ENCODE measurements around the gene BACH1. TPM values are rescaled to one million over a fixed set of nuclear protein-coding genes. Genes with fewer than 3 reads are reported as not detected.

Gene BACH1
- total and polyA plus RNA-seq, 10 of the 15 experiments (the other 5 are each of a cell fraction or from before 2014, with no cell fraction given), result 3.2 to 25.7 (median 10.5) TPM

DNA sequence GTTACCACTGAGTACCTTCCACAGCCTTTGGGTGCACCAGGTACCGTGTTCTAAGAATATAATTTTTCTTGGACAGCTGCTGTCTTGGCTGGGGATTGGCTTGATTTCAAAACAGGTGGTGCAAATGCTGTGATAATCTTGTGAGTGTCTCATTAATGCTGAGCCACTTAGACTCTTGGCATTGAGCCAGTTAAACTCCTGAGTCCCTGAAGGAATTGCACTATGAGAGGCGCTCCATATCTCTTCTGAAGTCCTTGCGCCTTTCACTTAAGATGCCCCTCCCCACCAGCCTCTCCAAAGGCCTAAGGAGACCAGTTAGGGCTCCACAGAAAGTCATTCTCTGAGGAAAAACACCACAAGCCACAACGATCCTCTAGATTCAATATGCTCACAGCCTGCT, 51.0 kb downstream of the BACH1 start:
- ChIA-PET POLR2A (no interaction called here), CTCF (interaction anchor here (0.9 to 4.1 kb wide), 9 partner anchors 11 to 270 kb away, joined by 3 to 39 read pairs (median 8); no protein-coding TSS in a partner anchor), SMC1A (ENCODE audit: uncharacterized antibody, unreplicated experiment) (interaction anchor here (1.1 to 1.8 kb wide), 5 partner anchors 9 to 257 kb away, joined by 3 to 7 read pairs (median 3); no protein-coding TSS in a partner anchor), RAD21 (ENCODE audit: unreplicated experiment) (interaction anchor here (2.3 to 2.4 kb wide), 2 partner anchors 50 to 262 kb away, joined by 7 to 18 read pairs; partner anchors contain the start of gene BACH1)
- WGBS (ENCODE audit: insufficient coverage, insufficient replicate concordance, low lambda C conversion rate, missing lambda C conversion rate), result 93% methylated on average over 4 of the region's 4 CpGs
- Histone ChIP-seq H3K27me3 (replicated peaks in 1 of 2; ENCODE audit: control insufficient read depth in 2 of 2, insufficient read depth in 2 of 2, low read length in 1 of 2) (no peaks in the 10 kb centered on the region), H3K4me2 (ENCODE audit: control insufficient read depth, insufficient read depth) (no peak overlapping the region), H3K79me2 (ENCODE audit: control insufficient read depth, insufficient read depth, low read length) (no peaks in the 10 kb centered on the region), H4K20me1 (ENCODE audit: control insufficient read depth, insufficient read depth) (no peaks in the 10 kb centered on the region; the same call in 1 of the 2 replicates), H3K36me3 (ENCODE audit: control insufficient read depth in 2 of 2, insufficient read depth in 2 of 2, low read length in 1 of 2) (peaks cover 0 to 4% of the 10 kb centered on the region in 2 experiments; a peak in 2 of 4 replicates), H3K4me3 (no peak overlapping the region), H3K9ac (ENCODE audit: control insufficient read depth, insufficient read depth, low read length) (no peak overlapping the region), H2AFZ (ENCODE audit: control insufficient read depth, low read depth, low read length) (no peak overlapping the region), H3K4me1 (ENCODE audit: control insufficient read depth, insufficient read depth, low read length) (peaks cover 21% of the 10 kb centered on the region), H3K9me3 (replicated peaks; ENCODE audit: control insufficient read depth, insufficient read depth, low read length) (peaks cover 2% of the 10 kb centered on the region; the same call in 2 of the 3 replicates), H3K27ac (ENCODE audit: control insufficient read depth, insufficient read depth) (no peak overlapping the region)
- ATAC-seq, result no peak
- intact Hi-C loops (cut with micrococcal nuclease; ENCODE audit: unreplicated experiment) (no loop called here), in situ Hi-C loops (cut with MboI) (no loop called here)
- no peak for FAIRE-seq
- BruUV-seq (replicated peaks), result no TSS peak
- TF ChIP-seq ZNF274 (IDR thresholded peaks at IDR 0.05; ENCODE audit: insufficient read depth, insufficient read length) (no peak), EGR1 (IDR thresholded peaks at IDR 0.05; ENCODE audit: borderline replicate concordance in 1 of 2, low read depth in 2 of 2, low read length in 2 of 2) (no peak), BMI1 (IDR thresholded peaks at IDR 0.05; ENCODE audit: borderline replicate concordance) (no peak), ESRRA (IDR thresholded peaks at IDR 0.05; ENCODE audit: low read length) (no peak), NBN (IDR thresholded peaks at IDR 0.05) (no peak), CHD2 (IDR thresholded peaks at IDR 0.05; ENCODE audit: borderline replicate concordance, low read depth, low read length) (no peak), ZBED1 (IDR thresholded peaks at IDR 0.05; ENCODE audit: borderline replicate concordance) (no peak), ZNF24 (IDR thresholded peaks at IDR 0.05) (no peak), CREB1 (IDR thresholded peaks at IDR 0.05; ENCODE audit: low read depth) (no peak), SMARCA5 (IDR thresholded peaks at IDR 0.05) (no peak), RCOR1 (conservative IDR thresholded peaks at IDR 0.05; ENCODE audit: low read depth, low read length) (no peak)
- TF ChIP-seq, protein P1, sequence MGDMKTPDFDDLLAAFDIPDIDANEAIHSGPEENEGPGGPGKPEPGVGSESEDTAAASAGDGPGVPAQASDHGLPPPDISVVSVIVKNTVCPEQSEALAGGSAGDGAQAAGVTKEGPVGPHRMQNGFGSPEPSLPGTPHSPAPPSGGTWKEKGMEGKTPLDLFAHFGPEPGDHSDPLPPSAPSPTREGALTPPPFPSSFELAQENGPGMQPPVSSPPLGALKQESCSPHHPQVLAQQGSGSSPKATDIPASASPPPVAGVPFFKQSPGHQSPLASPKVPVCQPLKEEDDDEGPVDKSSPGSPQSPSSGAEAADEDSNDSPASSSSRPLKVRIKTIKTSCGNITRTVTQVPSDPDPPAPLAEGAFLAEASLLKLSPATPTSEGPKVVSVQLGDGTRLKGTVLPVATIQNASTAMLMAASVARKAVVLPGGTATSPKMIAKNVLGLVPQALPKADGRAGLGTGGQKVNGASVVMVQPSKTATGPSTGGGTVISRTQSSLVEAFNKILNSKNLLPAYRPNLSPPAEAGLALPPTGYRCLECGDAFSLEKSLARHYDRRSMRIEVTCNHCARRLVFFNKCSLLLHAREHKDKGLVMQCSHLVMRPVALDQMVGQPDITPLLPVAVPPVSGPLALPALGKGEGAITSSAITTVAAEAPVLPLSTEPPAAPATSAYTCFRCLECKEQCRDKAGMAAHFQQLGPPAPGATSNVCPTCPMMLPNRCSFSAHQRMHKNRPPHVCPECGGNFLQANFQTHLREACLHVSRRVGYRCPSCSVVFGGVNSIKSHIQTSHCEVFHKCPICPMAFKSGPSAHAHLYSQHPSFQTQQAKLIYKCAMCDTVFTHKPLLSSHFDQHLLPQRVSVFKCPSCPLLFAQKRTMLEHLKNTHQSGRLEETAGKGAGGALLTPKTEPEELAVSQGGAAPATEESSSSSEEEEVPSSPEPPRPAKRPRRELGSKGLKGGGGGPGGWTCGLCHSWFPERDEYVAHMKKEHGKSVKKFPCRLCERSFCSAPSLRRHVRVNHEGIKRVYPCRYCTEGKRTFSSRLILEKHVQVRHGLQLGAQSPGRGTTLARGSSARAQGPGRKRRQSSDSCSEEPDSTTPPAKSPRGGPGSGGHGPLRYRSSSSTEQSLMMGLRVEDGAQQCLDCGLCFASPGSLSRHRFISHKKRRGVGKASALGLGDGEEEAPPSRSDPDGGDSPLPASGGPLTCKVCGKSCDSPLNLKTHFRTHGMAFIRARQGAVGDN (IDR thresholded peaks at IDR 0.05), result no peak
- TF ChIP-seq, protein P2, sequence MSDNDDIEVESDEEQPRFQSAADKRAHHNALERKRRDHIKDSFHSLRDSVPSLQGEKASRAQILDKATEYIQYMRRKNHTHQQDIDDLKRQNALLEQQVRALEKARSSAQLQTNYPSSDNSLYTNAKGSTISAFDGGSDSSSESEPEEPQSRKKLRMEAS (IDR thresholded peaks at IDR 0.05; ENCODE audit: low read depth, low read length), result no peak
- DNase-seq (ENCODE audit: low read depth, low spot score), result no peak

All from GM12878 (cell line).